GM23338 (cell line): ENCODE results near the gene PACSIN3. TPM values are rescaled to one million over a fixed set of nuclear protein-coding genes. Genes with fewer than 3 reads are reported as not detected.
A peak's percentile ranks its signal among the peaks of the same experiment; 100 is the strongest.

Experiments used
- ATAC-seq: fragments of 200-7000 bp; cut with Tn5 transposase; 3 replicates; pipeline ENCODE4 v1.9.1; 2020
- DNase-seq: peaks from one replicate; pipeline ENCODE4 v3.0.0-alpha.2; 2015; ENCODE audit warnings: low spot score
- H2AFZ ChIP-seq: fragments of 200-600 bp; sonication (generic); 2 replicates; pipeline ENCODE4 v1.8.0; 2016; ENCODE audit warnings: antibody characterized with exemption, mild to moderate bottlenecking, moderate library complexity
- H3F3A ChIP-seq: fragments of 200-600 bp; sonication (generic); replicated peaks from 2 replicates; pipeline ENCODE4 v1.8.0; 2017; ENCODE audit warnings: antibody characterized with exemption, mixed run types, low read depth
- H3K27ac ChIP-seq: fragments of 200-600 bp; sonication (generic); 2 replicates; pipeline ENCODE4 v1.6.1; 2016; ENCODE audit warnings: low read depth
- H3K27me3 ChIP-seq: fragments of 200-600 bp; sonication (generic); 2 replicates; pipeline ENCODE4 v1.8.0; 2016; ENCODE audit warnings: mild to moderate bottlenecking, mixed run types, moderate library complexity; ENCODE audit not compliant: insufficient read depth
- H3K36me3 ChIP-seq: fragments of 200-600 bp; sonication (generic); 2 replicates; pipeline ENCODE4 v1.8.0; 2016; ENCODE audit warnings: mild to moderate bottlenecking; ENCODE audit not compliant: insufficient read depth
- H3K4me1 ChIP-seq: fragments of 200-600 bp; sonication (generic); 2 replicates; pipeline ENCODE4 v1.8.0; 2016; ENCODE audit warnings: mild to moderate bottlenecking, moderate library complexity; ENCODE audit not compliant: insufficient read depth
- H3K4me2 ChIP-seq: fragments of 200-600 bp; sonication (generic); 2 replicates; pipeline ENCODE4 v1.7.1; 2017; ENCODE audit warnings: mixed run types
- H3K4me3 ChIP-seq: fragments of 200-600 bp; sonication (generic); 2 replicates; pipeline ENCODE4 v1.6.1; 2016; ENCODE audit warnings: mixed run types
- H3K79me2 ChIP-seq: fragments of 200-600 bp; sonication (generic); replicated peaks from 2 replicates; pipeline ENCODE4 v1.8.0; 2017; ENCODE audit warnings: mild to moderate bottlenecking; ENCODE audit not compliant: insufficient read depth
- H3K9me2 ChIP-seq: fragments of 200-600 bp; sonication (generic); 2 replicates; pipeline ENCODE4 v1.8.0; 2017; ENCODE audit not compliant: insufficient read depth
- H4K20me1 ChIP-seq: fragments of 200-600 bp; sonication (generic); replicated peaks from 2 replicates; pipeline ENCODE4 v1.8.0; 2017; ENCODE audit warnings: mild to moderate bottlenecking; ENCODE audit not compliant: insufficient read depth
- H3K27ac Mint-ChIP-seq: 2 replicates; pipeline ENCODE4 v1.8.0; 2020; ENCODE audit warnings: inconsistent platforms, mild to moderate bottlenecking, moderate library complexity, mixed read lengths
- H3K27me3 Mint-ChIP-seq: 3 replicates; pipeline ENCODE4 v1.8.0; 2022; ENCODE audit warnings: low read depth, mild to moderate bottlenecking, moderate library complexity, mixed read lengths, inconsistent platforms; ENCODE audit not compliant: insufficient read depth, poor library complexity
- H3K36me3 Mint-ChIP-seq: 3 replicates; pipeline ENCODE4 v1.8.0; 2021; ENCODE audit warnings: low read depth, mild to moderate bottlenecking, inconsistent platforms, moderate library complexity, mixed read lengths
- H3K4me1 Mint-ChIP-seq: 3 replicates; pipeline ENCODE4 v1.8.0; 2020; ENCODE audit warnings: mild to moderate bottlenecking, inconsistent platforms, mixed read lengths
- H3K4me3 Mint-ChIP-seq: 3 replicates; pipeline ENCODE4 v1.8.0; 2021; ENCODE audit warnings: moderate library complexity, mild to moderate bottlenecking, inconsistent platforms, mixed read lengths
- H3K9me3 Mint-ChIP-seq: 3 replicates; pipeline ENCODE4 v1.8.0; 2020; ENCODE audit warnings: moderate library complexity, mild to moderate bottlenecking, inconsistent platforms, mixed read lengths
- CREB1 ChIP-seq: fragments of 250-450 bp; sonication (Bioruptor Pico); IDR thresholded peaks from 2 replicates; pipeline ENCODE4 v1.5.0; 2020; ENCODE audit warnings: low read depth, mild to moderate bottlenecking, moderate library complexity
- EZH2 ChIP-seq: fragments of 200-600 bp; sonication (generic); IDR thresholded peaks from one replicate; pipeline ENCODE4 v1.8.0; 2017; ENCODE audit warnings: antibody characterized with exemption, mild to moderate bottlenecking, low read depth; ENCODE audit not compliant: unreplicated experiment
- EZH2phosphoT487 ChIP-seq: fragments of 200-600 bp; sonication (generic); IDR thresholded peaks from one replicate; pipeline ENCODE4 v1.8.1; 2018; ENCODE audit warnings: antibody characterized with exemption; ENCODE audit not compliant: unreplicated experiment
- JUNB ChIP-seq: IDR thresholded peaks from one replicate; pipeline ENCODE4 v1.6.1; 2016; ENCODE audit warnings: antibody characterized with exemption; ENCODE audit not compliant: unreplicated experiment
- NANOG ChIP-seq: IDR thresholded peaks from 2 replicates; pipeline ENCODE4 v1.6.1; 2016; ENCODE audit warnings: antibody characterized with exemption, borderline replicate concordance
- POLR2AphosphoS5 ChIP-seq: IDR thresholded peaks from 2 replicates; pipeline ENCODE4 v1.6.1; 2016; ENCODE audit warnings: antibody characterized with exemption, low read depth
- REST ChIP-seq: IDR thresholded peaks from one replicate; pipeline ENCODE4 v1.6.1; 2018; ENCODE audit warnings: antibody characterized with exemption; ENCODE audit not compliant: unreplicated experiment
- STAT1 ChIP-seq: IDR thresholded peaks from one replicate; pipeline ENCODE4 v1.6.1; 2016; ENCODE audit warnings: antibody characterized with exemption; ENCODE audit not compliant: unreplicated experiment
- ZNF331 ChIP-seq: fragments of 250-450 bp; sonication (Bioruptor Pico); IDR thresholded peaks from 2 replicates; pipeline ENCODE4 v1.5.0; 2020; ENCODE audit warnings: low read depth, mild to moderate bottlenecking, moderate library complexity
- polyA plus RNA-seq: library from polyadenylated mRNA; unstranded; fragments of >200 nt; fragmentation: Nextera tagmentation; extraction: Ambion mirVana; gene quantifications from 2 replicates; pipeline ENCODE4 v1.2.1, GENCODE V29; 2016
- total RNA-seq: library from RNA; depleted of rRNA; stranded (reverse); fragments of >200 nt; shearing (Covaris generic); gene quantifications from 2 replicates; pipeline ENCODE4 v1.2.3, GENCODE V29; 2014
- TF ChIP-seq, protein P1 (sequence below), 2 experiments: fragments of 200-600 bp in 1 of 2; sonication (generic) in 1 of 2; conservative IDR thresholded peaks; 2 replicates each; pipeline versions ENCODE4 v1.5.1 to v1.6.1; 2016 to 2017; ENCODE audit warnings: antibody characterized with exemption in 2 of 2, low read depth in 2 of 2, mild to moderate bottlenecking in 2 of 2, moderate library complexity in 1 of 2
- TF ChIP-seq, protein P2 (sequence below): IDR thresholded peaks from 2 replicates; pipeline ENCODE4 v1.6.1; 2016; ENCODE audit warnings: antibody characterized with exemption

PACSIN3 gene
- total and polyA plus RNA-seq, 2 experiments from 2014 or later = 39.6 to 72.1 TPM

GRCh38 chr11:47175746-47176327 is 10.4 kb downstream of the PACSIN3 start:
- H3K36me3 ChIP-seq = peaks cover 9% of the 10 kb centered on the region; the same call in 1 of the 2 replicates
- peaks cover 42% of the 10 kb centered on the region for H3K36me3 Mint-ChIP-seq
- ATAC-seq (no peak), DNase-seq (no peak)
- no peak for TF ChIP-seq JUNB
- no peak for TF ChIP-seq REST
- no peak for TF ChIP-seq NANOG
- TF ChIP-seq, protein P1, sequence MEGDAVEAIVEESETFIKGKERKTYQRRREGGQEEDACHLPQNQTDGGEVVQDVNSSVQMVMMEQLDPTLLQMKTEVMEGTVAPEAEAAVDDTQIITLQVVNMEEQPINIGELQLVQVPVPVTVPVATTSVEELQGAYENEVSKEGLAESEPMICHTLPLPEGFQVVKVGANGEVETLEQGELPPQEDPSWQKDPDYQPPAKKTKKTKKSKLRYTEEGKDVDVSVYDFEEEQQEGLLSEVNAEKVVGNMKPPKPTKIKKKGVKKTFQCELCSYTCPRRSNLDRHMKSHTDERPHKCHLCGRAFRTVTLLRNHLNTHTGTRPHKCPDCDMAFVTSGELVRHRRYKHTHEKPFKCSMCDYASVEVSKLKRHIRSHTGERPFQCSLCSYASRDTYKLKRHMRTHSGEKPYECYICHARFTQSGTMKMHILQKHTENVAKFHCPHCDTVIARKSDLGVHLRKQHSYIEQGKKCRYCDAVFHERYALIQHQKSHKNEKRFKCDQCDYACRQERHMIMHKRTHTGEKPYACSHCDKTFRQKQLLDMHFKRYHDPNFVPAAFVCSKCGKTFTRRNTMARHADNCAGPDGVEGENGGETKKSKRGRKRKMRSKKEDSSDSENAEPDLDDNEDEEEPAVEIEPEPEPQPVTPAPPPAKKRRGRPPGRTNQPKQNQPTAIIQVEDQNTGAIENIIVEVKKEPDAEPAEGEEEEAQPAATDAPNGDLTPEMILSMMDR (conservative IDR thresholded peaks at IDR 0.05; ENCODE audit: low read depth in 2 of 2) = no peak
- no peak for TF ChIP-seq STAT1
- TF ChIP-seq CREB1 (CRISPR knock-in tag) = no peak
- TF ChIP-seq EZH2phosphoT487 = no peak
- peak overlapping the region; percentile 100 for H3K4me2 ChIP-seq
- peaks cover 21% of the 10 kb centered on the region for H3K27me3 Mint-ChIP-seq
- H3K4me1 Mint-ChIP-seq = peaks cover 19% of the 10 kb centered on the region
- peak overlapping the region; percentile 100 for H3K4me3 ChIP-seq
- peaks cover 49% of the 10 kb centered on the region for H3K79me2 ChIP-seq
- peak overlapping the region; percentile 96 for H3K27ac ChIP-seq
- no peak overlapping the region for H2AFZ ChIP-seq
- peak overlapping the region; percentile 99 for H3K27ac Mint-ChIP-seq
- H3K27me3 ChIP-seq = no peaks in the 10 kb centered on the region
- H3K4me3 Mint-ChIP-seq = peak overlapping the region; percentile 95
- no peaks in the 10 kb centered on the region for H3K9me2 ChIP-seq
- H3K9me3 Mint-ChIP-seq = no peaks in the 10 kb centered on the region
- peaks cover 7% of the 10 kb centered on the region; the same call in 1 of the 2 replicates for H4K20me1 ChIP-seq
- H3F3A ChIP-seq = peaks cover 18% of the 10 kb centered on the region
- peaks cover 5% of the 10 kb centered on the region; the same call in 1 of the 2 replicates for H3K4me1 ChIP-seq

DNA sequence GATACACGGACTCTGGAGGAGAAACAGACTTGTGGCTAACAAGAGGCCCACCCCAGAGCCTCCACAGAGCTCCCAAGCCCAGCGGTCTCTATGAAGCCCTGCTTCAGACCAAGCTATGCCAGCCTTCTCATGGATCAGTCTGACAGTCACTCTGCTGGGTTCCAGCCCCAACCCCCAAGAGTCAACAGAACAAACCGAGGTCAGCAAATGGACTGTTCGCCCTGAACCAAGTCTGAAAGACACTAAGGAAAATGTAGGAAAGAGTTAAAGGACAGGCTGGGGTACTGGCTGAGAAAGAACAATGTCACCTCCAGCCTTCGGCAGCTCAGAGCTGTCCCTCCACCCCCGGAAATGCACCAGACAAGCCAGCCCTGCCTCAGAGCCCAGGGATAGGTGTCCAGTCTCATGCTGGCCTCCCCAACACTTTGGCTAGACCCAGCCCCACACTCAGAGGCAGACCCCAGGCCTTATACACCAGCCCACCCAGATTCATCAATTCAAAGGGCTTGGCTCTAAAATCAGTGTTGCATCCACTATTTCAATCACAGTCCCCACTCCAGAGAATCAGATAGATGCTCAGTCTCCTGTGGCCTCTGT is 13.4 kb downstream of the PACSIN3 start:
- Histone ChIP-seq H3K36me3 (peaks cover 27% of the 10 kb centered on the region), H3K79me2 (peaks cover 60% of the 10 kb centered on the region)
- TF ChIP-seq, protein P2, sequence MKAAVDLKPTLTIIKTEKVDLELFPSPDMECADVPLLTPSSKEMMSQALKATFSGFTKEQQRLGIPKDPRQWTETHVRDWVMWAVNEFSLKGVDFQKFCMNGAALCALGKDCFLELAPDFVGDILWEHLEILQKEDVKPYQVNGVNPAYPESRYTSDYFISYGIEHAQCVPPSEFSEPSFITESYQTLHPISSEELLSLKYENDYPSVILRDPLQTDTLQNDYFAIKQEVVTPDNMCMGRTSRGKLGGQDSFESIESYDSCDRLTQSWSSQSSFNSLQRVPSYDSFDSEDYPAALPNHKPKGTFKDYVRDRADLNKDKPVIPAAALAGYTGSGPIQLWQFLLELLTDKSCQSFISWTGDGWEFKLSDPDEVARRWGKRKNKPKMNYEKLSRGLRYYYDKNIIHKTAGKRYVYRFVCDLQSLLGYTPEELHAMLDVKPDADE = no peak
- TF ChIP-seq EZH2phosphoT487 (no peak), POLR2AphosphoS5 (no peak), STAT1 (no peak), ZNF331 (CRISPR knock-in tag) (no peak), CREB1 (CRISPR knock-in tag) (no peak), EZH2 (no peak)
- TF ChIP-seq, protein P1 (conservative IDR thresholded peaks at IDR 0.05; ENCODE audit: low read depth in 2 of 2) = no peak

More for the DNA sequence above, 13.4 kb downstream of the PACSIN3 start:
- H3K4me2 ChIP-seq = no peak overlapping the region
- DNase-seq = no peak
- H3K36me3 Mint-ChIP-seq = peaks cover 53% of the 10 kb centered on the region
- H3K4me1 Mint-ChIP-seq = peaks cover 14% of the 10 kb centered on the region
- no peak overlapping the region for H3K4me3 ChIP-seq
- no peak overlapping the region for H3K27ac Mint-ChIP-seq
- peaks cover 21% of the 10 kb centered on the region for H4K20me1 ChIP-seq
- peaks cover 19% of the 10 kb centered on the region for H3K27me3 Mint-ChIP-seq
- no peaks in the 10 kb centered on the region for H3K9me3 Mint-ChIP-seq
- ATAC-seq = no peak
- H3K9me2 ChIP-seq = no peaks in the 10 kb centered on the region
- peaks cover 13% of the 10 kb centered on the region for H3F3A ChIP-seq
- H3K27ac ChIP-seq = no peak overlapping the region
- H2AFZ ChIP-seq = no peak overlapping the region
- no peak overlapping the region for H3K4me3 Mint-ChIP-seq
- H3K27me3 ChIP-seq = no peaks in the 10 kb centered on the region
- H3K4me1 ChIP-seq = peaks cover 5% of the 10 kb centered on the region; the same call in 1 of the 2 replicates
